HCT116 (cell line): ENCODE data around the gene MALT1. TPM values are rescaled to one million over a fixed set of nuclear protein-coding genes. Genes with fewer than 3 reads are reported as not detected.

Source experiments
- ATAC-seq: fragments of 200-7000 bp; cut with Tn5 transposase; 2 replicates; pipeline ENCODE4 v1.9.1; 2020; ENCODE audit warnings: mild to moderate bottlenecking, moderate library complexity
- BruUV-seq: library from RNA; stranded (reverse); fragments of 400-500 nt; replicated peaks from 2 replicates; lab custom pipeline; 2021; lab: Mats Ljungman, UMichigan
- CTCF ChIA-PET: fragments of 300-600 bp; sonication (Branson Sonifier 250); formaldehyde crosslinking; loops from one replicate; lab custom pipeline; 2021; ENCODE audit warnings: antibody characterized with exemption; lab: Charles Lee
- POLR2A ChIA-PET: fragments of 300-600, 350-600 bp; sonication (Branson Sonifier 250); formaldehyde crosslinking; loops from one replicate; lab custom pipeline; 2021; ENCODE audit warnings: antibody characterized with exemption; lab: Charles Lee
- RAD21 ChIA-PET, 2 experiments: fragments of 300-600 bp; sonication (Branson Sonifier 250); formaldehyde crosslinking; loops; one replicate each; lab custom pipeline; 2023; ENCODE audit warnings: low total read pairs in 2 of 2; ENCODE audit not compliant: uncharacterized antibody in 2 of 2, unreplicated experiment in 2 of 2, low non-redundant PET in 1 of 2; lab: Charles Lee
- DNase-seq: peaks from one replicate; pipeline ENCODE4 v3.0.0-alpha.2; 2010; ENCODE audit warnings: low read depth, low spot score
- H2AFZ ChIP-seq: fragments of 200-600 bp; shearing (Covaris generic), sonication (generic); 2 replicates; pipeline ENCODE4 v1.6.1; 2017; ENCODE audit warnings: low read depth, mixed run types, mixed read lengths, antibody characterized with exemption, low read length; ENCODE audit not compliant: poor library complexity, severe bottlenecking
- H3K27ac ChIP-seq: 2 replicates; pipeline ENCODE4 v1.5.1; 2012; ENCODE audit warnings: low read depth, low read length
- H3K27me3 ChIP-seq: fragments of 200-600 bp; sonication (generic); 2 replicates; pipeline ENCODE4 v1.6.1; 2016; ENCODE audit warnings: mixed run types, low read length, mixed read lengths; ENCODE audit not compliant: insufficient read depth
- H3K36me3 ChIP-seq, 2 experiments: fragments of 200-500 bp in 1 of 2; fragments of 200-600 bp in 1 of 2; sonication (Bioruptor generic) in 1 of 2; sonication (generic) in 1 of 2; 2 replicates each; pipeline versions ENCODE4 v1.5.1 to v1.6.1; 2014 to 2016; ENCODE audit warnings: low read length in 2 of 2, inconsistent platforms in 1 of 2, mixed read lengths in 1 of 2, mixed run types in 1 of 2; ENCODE audit not compliant: insufficient read depth in 2 of 2, control insufficient read depth in 1 of 2
- H3K4me1 ChIP-seq, 2 experiments: fragments of 200-600 bp in 1 of 2; sonication (generic) in 1 of 2; 2 replicates each; pipeline versions ENCODE4 v1.5.1 to v1.6.1; 2012 to 2017; ENCODE audit warnings: low read length in 2 of 2, inconsistent platforms in 1 of 2, mild to moderate bottlenecking in 1 of 2, mixed read lengths in 1 of 2, mixed run types in 1 of 2, moderate library complexity in 1 of 2; ENCODE audit not compliant: insufficient read depth in 2 of 2, control insufficient read depth in 1 of 2
- H3K4me2 ChIP-seq: fragments of 200-600 bp; sonication (generic); 2 replicates; pipeline ENCODE4 v1.6.1; 2017; ENCODE audit warnings: mixed run types, low read length, mixed read lengths
- H3K4me3 ChIP-seq, 2 experiments: fragments of 200-600 bp in 1 of 2; sonication (generic) in 1 of 2; replicated peaks in 1 of 2; 2 replicates each; pipeline ENCODE4 v1.5.1; 2011 to 2016; ENCODE audit warnings: low read length in 2 of 2, control low read depth in 1 of 2, low read depth in 1 of 2, mild to moderate bottlenecking in 1 of 2, mixed read lengths in 1 of 2, mixed run types in 1 of 2
- H3K79me2 ChIP-seq: fragments of 200-600 bp; sonication (generic); 2 replicates; pipeline ENCODE4 v1.6.1; 2017; ENCODE audit warnings: mild to moderate bottlenecking, mixed run types, low read length, moderate library complexity, mixed read lengths; ENCODE audit not compliant: insufficient read depth
- H3K9ac ChIP-seq: fragments of 200-600 bp; sonication (generic); 2 replicates; pipeline ENCODE4 v1.6.1; 2016; ENCODE audit warnings: low read length, mixed read lengths
- H3K9me2 ChIP-seq: fragments of 200-600 bp; sonication (generic), shearing (Covaris generic); 2 replicates; pipeline ENCODE4 v1.6.1; 2017; ENCODE audit warnings: mixed run types, mild to moderate bottlenecking, moderate library complexity; ENCODE audit not compliant: insufficient read depth
- H3K9me3 ChIP-seq, 2 experiments: fragments of 200-500 bp in 1 of 2; fragments of 200-600 bp in 1 of 2; sonication (Bioruptor generic) in 1 of 2; sonication (generic) in 1 of 2; 2 replicates each; pipeline ENCODE4 v1.6.1; 2014 to 2017; ENCODE audit warnings: low read length in 2 of 2, mixed read lengths in 2 of 2, inconsistent platforms in 1 of 2, low read depth in 1 of 2, mild to moderate bottlenecking in 1 of 2, mixed run types in 1 of 2, moderate library complexity in 1 of 2; ENCODE audit not compliant: control insufficient read depth in 1 of 2, insufficient read depth in 1 of 2
- H4K20me1 ChIP-seq: fragments of 200-600 bp; sonication (generic), shearing (Covaris generic); 2 replicates; pipeline ENCODE4 v1.6.1; 2017; ENCODE audit warnings: mixed run types, mild to moderate bottlenecking, moderate library complexity; ENCODE audit not compliant: insufficient read depth
- CEBPB ChIP-seq: IDR thresholded peaks from 2 replicates; pipeline ENCODE4 v1.6.1; 2012; ENCODE audit warnings: low read depth
- EGR1 ChIP-seq: IDR thresholded peaks from 2 replicates; pipeline ENCODE4 v1.6.1; 2012; ENCODE audit warnings: low read depth
- ELF1 ChIP-seq: IDR thresholded peaks from 2 replicates; pipeline ENCODE4 v1.6.1; 2012; ENCODE audit warnings: low read depth, borderline replicate concordance
- EZH2 ChIP-seq: fragments of 200-600 bp; sonication (generic); IDR thresholded peaks from 2 replicates; pipeline ENCODE4 v1.6.1; 2017; ENCODE audit warnings: antibody characterized with exemption, mixed run types
- FOSL1 ChIP-seq: IDR thresholded peaks from 2 replicates; pipeline ENCODE4 v1.6.1; 2012; ENCODE audit warnings: low read depth
- JUND ChIP-seq: IDR thresholded peaks from 2 replicates; pipeline ENCODE4 v1.6.1; 2012
- POLR2A ChIP-seq: IDR thresholded peaks from 2 replicates; pipeline ENCODE4 v1.7.0; 2011; ENCODE audit warnings: borderline replicate concordance; ENCODE audit not compliant: insufficient read depth, insufficient read length; ENCODE audit errors: extremely low read depth
- POLR2AphosphoS5 ChIP-seq: IDR thresholded peaks from 2 replicates; pipeline ENCODE4 v1.6.1; 2011; ENCODE audit warnings: mild to moderate bottlenecking, low read depth, low read length, moderate library complexity
- SIN3A ChIP-seq: IDR thresholded peaks from 2 replicates; pipeline ENCODE4 v1.6.1; 2012; ENCODE audit warnings: low read depth
- SRF ChIP-seq: IDR thresholded peaks from 2 replicates; pipeline ENCODE4 v1.6.1; 2012; ENCODE audit warnings: low read depth
- TCF7L2 ChIP-seq: IDR thresholded peaks from 2 replicates; pipeline ENCODE4 v1.7.0; 2011; ENCODE audit warnings: borderline replicate concordance, inconsistent platforms; ENCODE audit not compliant: insufficient read depth, insufficient read length; ENCODE audit errors: extremely low read depth
- YY1 ChIP-seq: IDR thresholded peaks from 2 replicates; pipeline ENCODE4 v1.6.1; 2011; ENCODE audit warnings: low read length, low read depth, moderate library complexity, mild to moderate bottlenecking; ENCODE audit not compliant: insufficient replicate concordance; ENCODE audit errors: extremely low read depth
- ZBTB33 ChIP-seq: IDR thresholded peaks from 2 replicates; pipeline ENCODE4 v1.6.1; 2011; ENCODE audit warnings: mild to moderate bottlenecking, low read length, moderate library complexity; ENCODE audit not compliant: insufficient replicate concordance; ENCODE audit errors: extremely low read depth
- ZFX ChIP-seq: fragments of 450-650 bp; IDR thresholded peaks from 2 replicates; pipeline ENCODE4 v1.6.1; 2017
- ZNF274 ChIP-seq: fragments of 200-500 bp; sonication (Bioruptor generic); IDR thresholded peaks from 2 replicates; pipeline ENCODE4 v1.6.1; 2014; ENCODE audit warnings: mild to moderate bottlenecking, low read depth, low read length, inconsistent platforms
- intact Hi-C: fragments of 100-400 bp; cut with micrococcal nuclease; formaldehyde crosslinking; loops from 2 replicates; pipeline ENCODE4 v1.10.0; 2022
- total RNA-seq: library from RNA; stranded (reverse); gene quantifications from one replicate; pipeline ENCODE4 v1.2.1, GENCODE V29; 2021; ENCODE audit not compliant: unreplicated experiment
- TF ChIP-seq, protein P1 (sequence below): IDR thresholded peaks from 2 replicates; pipeline ENCODE4 v1.6.1; 2012
- TF ChIP-seq, protein P2 (sequence below), 3 experiments: fragments of 200-600 bp in 1 of 3; sonication (generic) in 1 of 3; IDR thresholded peaks in 2 of 3; conservative IDR thresholded peaks in 1 of 3; 2 replicates each; pipeline ENCODE4 v1.5.1; 2012 to 2017; ENCODE audit warnings: low read depth in 2 of 3, low read length in 2 of 3, antibody characterized with exemption in 1 of 3, borderline replicate concordance in 1 of 3, control low read depth in 1 of 3, mild to moderate bottlenecking in 1 of 3, mixed read lengths in 1 of 3, mixed run types in 1 of 3, moderate library complexity in 1 of 3; ENCODE audit not compliant: insufficient read depth in 1 of 3

Gene MALT1
- total RNA-seq, 1 experiment from 2014 or later = 41.1 TPM

DNA sequence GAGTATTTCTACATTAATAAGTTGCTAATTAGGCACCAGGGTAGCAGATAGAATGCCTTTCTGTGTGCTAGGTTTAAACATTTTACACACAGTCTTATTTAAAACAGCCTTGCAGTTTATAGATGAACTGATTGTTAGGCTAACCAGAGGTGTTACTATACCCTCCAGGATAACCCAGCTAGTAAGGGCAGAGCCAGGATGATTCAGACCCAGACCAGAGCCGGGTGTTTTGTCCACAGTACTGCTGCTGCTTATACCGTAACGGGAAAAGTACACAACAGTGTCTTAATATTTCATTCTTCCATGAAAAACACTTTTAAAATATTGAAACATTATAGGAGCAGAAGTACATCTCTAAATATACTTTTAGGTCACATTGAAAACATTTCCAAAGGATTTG, 82.7 kb downstream of the MALT1 start:
- ChIA-PET RAD21 (no interaction called here), POLR2A (no interaction called here), CTCF (interaction anchor here (3.8 kb wide), 1 partner anchor 10 kb away, joined by 19 read pairs; no protein-coding TSS in a partner anchor)
- Histone ChIP-seq H3K4me1 (no peaks in the 10 kb centered on the region), H3K36me3 (peaks cover 8 to 16% of the 10 kb centered on the region in 2 experiments), H3K27me3 (no peaks in the 10 kb centered on the region), H3K79me2 (no peaks in the 10 kb centered on the region), H3K9me2 (no peaks in the 10 kb centered on the region), H3K9ac (no peak overlapping the region), H4K20me1 (no peaks in the 10 kb centered on the region), H3K27ac (no peak overlapping the region), H3K9me3 (no peaks in the 10 kb centered on the region; a peak in 1 of 4 replicates), H2AFZ (no peak overlapping the region), H3K4me2 (no peak overlapping the region), H3K4me3 (no peak overlapping the region)
- BruUV-seq = no TSS peak
- intact Hi-C loops = no loop called here
- DNase-seq = no peak
- no peak for ATAC-seq
- peak; percentile 9; the same call in 1 of the 2 replicates for TF ChIP-seq POLR2AphosphoS5
- TF ChIP-seq ZNF274 = no peak

DNA sequence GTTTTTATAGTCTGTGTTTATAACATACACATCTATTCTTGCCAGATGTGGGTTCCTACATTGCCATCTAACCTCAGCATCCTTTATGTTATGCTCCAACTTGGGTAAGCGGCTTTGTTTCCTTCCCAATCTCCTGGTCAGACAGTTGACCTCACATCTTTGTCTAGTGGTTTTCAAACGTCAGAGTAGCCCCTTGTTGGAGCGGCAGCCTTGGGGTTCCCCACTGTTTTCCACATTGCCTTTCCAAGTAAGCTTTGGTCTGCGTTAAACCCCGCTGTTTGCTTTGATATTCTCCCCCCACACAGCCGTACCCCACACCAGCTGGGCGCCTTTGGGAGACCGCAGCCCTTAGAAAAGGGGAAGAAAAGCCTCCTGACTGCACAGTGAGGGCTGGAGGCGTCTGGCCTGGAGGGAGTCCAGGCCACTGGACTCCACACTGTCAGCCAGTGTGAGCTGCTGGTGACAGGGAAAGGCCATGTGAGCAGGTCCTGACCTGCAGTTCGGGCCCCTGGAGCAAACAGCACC, 83.3 kb downstream of the MALT1 start:
- DNase-seq = no peak
- intact Hi-C loops = no loop called here
- no peak overlapping the region for H2AFZ ChIP-seq
- no peak for ATAC-seq
- ChIA-PET POLR2A (no interaction called here), RAD21 (no interaction called here), CTCF (interaction anchor here (3.8 kb wide), 1 partner anchor 9 kb away, joined by 19 read pairs; no protein-coding TSS in a partner anchor)
- H3K4me2 ChIP-seq = no peak overlapping the region
- no peaks in the 10 kb centered on the region for H4K20me1 ChIP-seq
- H3K36me3 ChIP-seq = peaks cover 3 to 10% of the 10 kb centered on the region in 2 experiments
- no peak overlapping the region for H3K9ac ChIP-seq
- H3K27ac ChIP-seq = no peak overlapping the region
- no peak overlapping the region for H3K4me3 ChIP-seq
- no peaks in the 10 kb centered on the region for H3K27me3 ChIP-seq
- H3K79me2 ChIP-seq = no peaks in the 10 kb centered on the region
- BruUV-seq = no TSS peak
- H3K9me3 ChIP-seq = no peaks in the 10 kb centered on the region; a peak in 1 of 4 replicates
- no peaks in the 10 kb centered on the region for H3K4me1 ChIP-seq
- H3K9me2 ChIP-seq = no peaks in the 10 kb centered on the region
- TF ChIP-seq POLR2A (no peak), TCF7L2 (no peak), EZH2 (no peak), ZFX (no peak), EGR1 (no peak), JUND (no peak), ELF1 (no peak), YY1 (no peak), SRF (no peak), CEBPB (no peak), SIN3A (no peak), FOSL1 (no peak), POLR2AphosphoS5 (no peak), ZBTB33 (no peak)
- TF ChIP-seq, protein P1, sequence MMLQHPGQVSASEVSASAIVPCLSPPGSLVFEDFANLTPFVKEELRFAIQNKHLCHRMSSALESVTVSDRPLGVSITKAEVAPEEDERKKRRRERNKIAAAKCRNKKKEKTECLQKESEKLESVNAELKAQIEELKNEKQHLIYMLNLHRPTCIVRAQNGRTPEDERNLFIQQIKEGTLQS = no peak
- TF ChIP-seq, protein P2, sequence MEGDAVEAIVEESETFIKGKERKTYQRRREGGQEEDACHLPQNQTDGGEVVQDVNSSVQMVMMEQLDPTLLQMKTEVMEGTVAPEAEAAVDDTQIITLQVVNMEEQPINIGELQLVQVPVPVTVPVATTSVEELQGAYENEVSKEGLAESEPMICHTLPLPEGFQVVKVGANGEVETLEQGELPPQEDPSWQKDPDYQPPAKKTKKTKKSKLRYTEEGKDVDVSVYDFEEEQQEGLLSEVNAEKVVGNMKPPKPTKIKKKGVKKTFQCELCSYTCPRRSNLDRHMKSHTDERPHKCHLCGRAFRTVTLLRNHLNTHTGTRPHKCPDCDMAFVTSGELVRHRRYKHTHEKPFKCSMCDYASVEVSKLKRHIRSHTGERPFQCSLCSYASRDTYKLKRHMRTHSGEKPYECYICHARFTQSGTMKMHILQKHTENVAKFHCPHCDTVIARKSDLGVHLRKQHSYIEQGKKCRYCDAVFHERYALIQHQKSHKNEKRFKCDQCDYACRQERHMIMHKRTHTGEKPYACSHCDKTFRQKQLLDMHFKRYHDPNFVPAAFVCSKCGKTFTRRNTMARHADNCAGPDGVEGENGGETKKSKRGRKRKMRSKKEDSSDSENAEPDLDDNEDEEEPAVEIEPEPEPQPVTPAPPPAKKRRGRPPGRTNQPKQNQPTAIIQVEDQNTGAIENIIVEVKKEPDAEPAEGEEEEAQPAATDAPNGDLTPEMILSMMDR (IDR thresholded peaks at IDR 0.05 in 2 of 3, conservative IDR thresholded peaks at IDR 0.05 in 1 of 3; ENCODE audit: borderline replicate concordance in 1 of 3, insufficient read depth in 1 of 3, low read depth in 2 of 3, low read length in 2 of 3) = no peak
